B cell (primary cell): ENCODE results near the gene ZNF662. TPM values are rescaled to one million over a fixed set of nuclear protein-coding genes. Genes with fewer than 3 reads are reported as not detected.

Experiments used
- ATAC-seq: fragments of 200-7000 bp; cut with Tn5 transposase; one replicate; pipeline ENCODE4 v1.10.0; 2021; ENCODE audit warnings: low read depth, mild to moderate bottlenecking, moderate number of reproducible peaks, moderate library complexity
- CTCF ChIA-PET: fragments of 350-600 bp; sonication (Branson Sonifier 250); formaldehyde crosslinking; loops from one replicate; lab custom pipeline; 2021; ENCODE audit warnings: antibody characterized with exemption, inconsistent platforms; lab: Charles Lee
- POLR2A ChIA-PET: fragments of 350-600 bp; sonication (Branson Sonifier 250); formaldehyde crosslinking; loops from one replicate; lab custom pipeline; 2021; ENCODE audit warnings: antibody characterized with exemption; lab: Charles Lee
- DNase-seq: peaks from one replicate; pipeline ENCODE4 v3.0.0; 2013
- H2AFZ ChIP-seq: 2 replicates; pipeline ENCODE4 v1.6.1; 2012; ENCODE audit warnings: mild to moderate bottlenecking, low read depth, low read length; ENCODE audit not compliant: insufficient read depth, poor library complexity, severe bottlenecking
- H3K27ac ChIP-seq, 2 donors: 1 replicate in 1 of 2; 2 replicates in 1 of 2; pipeline ENCODE4 v1.5.1; 2012 to 2013; ENCODE audit warnings: low read length in 2 of 2, mild to moderate bottlenecking in 2 of 2, moderate library complexity in 1 of 2
- H3K27me3 ChIP-seq, 4 experiments: fragments of 200-600 bp in 1 of 4; sonication (generic) in 1 of 4; replicated peaks in 1 of 4; 1 replicate in 2 of 4; 2 replicates in 2 of 4; pipeline versions ENCODE4 v1.6.1 to v1.7.0; 2013 to 2016; ENCODE audit warnings: low read length in 3 of 4, mild to moderate bottlenecking in 2 of 4, mixed read lengths in 1 of 4, moderate library complexity in 1 of 4; ENCODE audit not compliant: insufficient read depth in 4 of 4, control insufficient read depth in 3 of 4; ENCODE audit errors: control extremely low read depth in 1 of 4
- H3K36me3 ChIP-seq, 2 experiments: replicated peaks in 1 of 2; 1 replicate in 1 of 2; 2 replicates in 1 of 2; pipeline versions ENCODE4 v1.6.1 to v1.7.1; 2013; ENCODE audit warnings: low read length in 1 of 2; ENCODE audit not compliant: insufficient read depth in 2 of 2, control insufficient read depth in 1 of 2; ENCODE audit errors: control extremely low read depth in 1 of 2, extremely low read depth in 1 of 2
- H3K4me1 ChIP-seq, 2 donors: fragments of 200-600 bp in 1 of 2; sonication (generic) in 1 of 2; 1 replicate in 1 of 2; 2 replicates in 1 of 2; pipeline versions ENCODE4 v1.5.1 to v1.6.1; 2013 to 2017; ENCODE audit warnings: low read length in 2 of 2; ENCODE audit not compliant: control insufficient read depth in 2 of 2, insufficient read depth in 2 of 2
- H3K4me2 ChIP-seq: replicated peaks from 2 replicates; pipeline ENCODE3; 2012; ENCODE audit warnings: mild to moderate bottlenecking, low read depth, low read length; ENCODE audit not compliant: poor library complexity, severe bottlenecking
- H3K4me3 ChIP-seq, 5 experiments: fragments of 200-600 bp in 1 of 5; sonication (generic) in 1 of 5; 1 replicate in 3 of 5; 2 replicates in 2 of 5; pipeline versions ENCODE4 v1.5.1 to v1.7.0; 2011 to 2016; ENCODE audit warnings: low read length in 4 of 5, mild to moderate bottlenecking in 4 of 5, low read depth in 2 of 5, control low read depth in 1 of 5, moderate library complexity in 1 of 5; ENCODE audit not compliant: insufficient read depth in 1 of 5; ENCODE audit errors: control extremely low read depth in 1 of 5, extremely low read depth in 1 of 5
- H3K79me2 ChIP-seq: fragments of 200-600 bp; sonication (generic); one replicate; pipeline ENCODE4 v1.6.0; 2016; ENCODE audit warnings: low read length; ENCODE audit not compliant: control insufficient read depth, insufficient read depth
- H3K9ac ChIP-seq: fragments of 200-600 bp; sonication (generic); 2 replicates; pipeline ENCODE4 v1.6.1; 2017; ENCODE audit warnings: mild to moderate bottlenecking, low read length, moderate library complexity
- H3K9me3 ChIP-seq, 3 donors: one replicate each; pipeline versions ENCODE4 v1.6.1 to v1.7.1; 2013; ENCODE audit warnings: low read length in 2 of 3; ENCODE audit not compliant: control insufficient read depth in 2 of 3, insufficient read depth in 1 of 3; ENCODE audit errors: control extremely low read depth in 1 of 3
- H4K20me1 ChIP-seq: 2 replicates; pipeline ENCODE4 v1.6.0; 2012; ENCODE audit warnings: mild to moderate bottlenecking, low read length; ENCODE audit not compliant: insufficient read depth, control insufficient read depth, poor library complexity, severe bottlenecking
- H3K27ac Mint-ChIP-seq: one replicate; pipeline ENCODE4 v1.8.0; 2021; ENCODE audit warnings: mixed read lengths
- H3K27me3 Mint-ChIP-seq: one replicate; pipeline ENCODE4 v1.8.0; 2021; ENCODE audit warnings: mixed read lengths
- H3K4me1 Mint-ChIP-seq: one replicate; pipeline ENCODE4 v1.8.0; 2021; ENCODE audit warnings: mixed read lengths
- H3K4me3 Mint-ChIP-seq: one replicate; pipeline ENCODE4 v1.8.0; 2021; ENCODE audit warnings: mixed read lengths
- H3K9me3 Mint-ChIP-seq: one replicate; pipeline ENCODE4 v1.8.0; 2022; ENCODE audit warnings: mixed read lengths; ENCODE audit not compliant: insufficient read depth
- EZH2 ChIP-seq: IDR thresholded peaks from 2 replicates; pipeline ENCODE4 v1.6.1; 2012; ENCODE audit warnings: borderline replicate concordance, low read depth, mild to moderate bottlenecking, moderate library complexity, low read length; ENCODE audit not compliant: insufficient read depth, poor library complexity, severe bottlenecking
- WGBS: methylation state at CpG from one replicate; pipeline ENCODE4 v1.1.5; 2013; ENCODE audit warnings: missing lambda C conversion rate; ENCODE audit not compliant: insufficient coverage; 5-methylcytosine and 5-hydroxymethylcytosine counted together
- intact Hi-C: fragments of 100-400 bp; cut with micrococcal nuclease; formaldehyde crosslinking; loops from one replicate; pipeline ENCODE4 v1.10.0; 2022
- polyA plus RNA-seq: library from polyadenylated mRNA; depleted of rRNA; stranded (reverse); fragments of >200 nt; gene quantifications from 2 replicates; pipeline ENCODE4 v1.2.3, GENCODE V29; 2012
- total RNA-seq, 2 donors: library from RNA; stranded (reverse); fragments of 120-200 nt in 1 of 2; gene quantifications; 1 replicate in 1 of 2; 2 replicates in 1 of 2; pipeline versions ENCODE4 v1.2.3 to v1.2.4, GENCODE V29; 2013 to 2022
- TF ChIP-seq, protein P1 (sequence below): fragments of 200-600 bp; IDR thresholded peaks from one replicate; pipeline ENCODE4 v1.8.0; 2022; ENCODE audit warnings: antibody characterized with exemption, mild to moderate bottlenecking

The ZNF662 gene
- total and polyA plus RNA-seq, 2 donors (not counting 1 experiment from before 2014, with no cell fraction given) = 0.12 to 0.42 TPM

- no peak for TF ChIP-seq EZH2
- TF ChIP-seq, protein P1, sequence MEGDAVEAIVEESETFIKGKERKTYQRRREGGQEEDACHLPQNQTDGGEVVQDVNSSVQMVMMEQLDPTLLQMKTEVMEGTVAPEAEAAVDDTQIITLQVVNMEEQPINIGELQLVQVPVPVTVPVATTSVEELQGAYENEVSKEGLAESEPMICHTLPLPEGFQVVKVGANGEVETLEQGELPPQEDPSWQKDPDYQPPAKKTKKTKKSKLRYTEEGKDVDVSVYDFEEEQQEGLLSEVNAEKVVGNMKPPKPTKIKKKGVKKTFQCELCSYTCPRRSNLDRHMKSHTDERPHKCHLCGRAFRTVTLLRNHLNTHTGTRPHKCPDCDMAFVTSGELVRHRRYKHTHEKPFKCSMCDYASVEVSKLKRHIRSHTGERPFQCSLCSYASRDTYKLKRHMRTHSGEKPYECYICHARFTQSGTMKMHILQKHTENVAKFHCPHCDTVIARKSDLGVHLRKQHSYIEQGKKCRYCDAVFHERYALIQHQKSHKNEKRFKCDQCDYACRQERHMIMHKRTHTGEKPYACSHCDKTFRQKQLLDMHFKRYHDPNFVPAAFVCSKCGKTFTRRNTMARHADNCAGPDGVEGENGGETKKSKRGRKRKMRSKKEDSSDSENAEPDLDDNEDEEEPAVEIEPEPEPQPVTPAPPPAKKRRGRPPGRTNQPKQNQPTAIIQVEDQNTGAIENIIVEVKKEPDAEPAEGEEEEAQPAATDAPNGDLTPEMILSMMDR = no peak
- DNase-seq (no peak), ATAC-seq (no peak)
- H3K36me3 ChIP-seq = no peaks in the 10 kb centered on the region
- H3K9me3 Mint-ChIP-seq = peaks cover 4% of the 10 kb centered on the region
- H3K79me2 ChIP-seq = no peaks in the 10 kb centered on the region
- ChIA-PET POLR2A (no interaction called here), CTCF (no interaction called here)
- H3K9me3 ChIP-seq = peaks cover 0 to 3% (median 0%) of the 10 kb centered on the region in 3 donors
- no peak overlapping the region for H3K4me3 ChIP-seq
- H3K27ac Mint-ChIP-seq = no peak overlapping the region
- no peak overlapping the region for H3K27ac ChIP-seq
- no peak overlapping the region for H3K9ac ChIP-seq
- peaks cover 0 to 16% (median 3%) of the 10 kb centered on the region in 4 experiments for H3K27me3 ChIP-seq
- H4K20me1 ChIP-seq = no peaks in the 10 kb centered on the region
- no peak overlapping the region for H3K4me3 Mint-ChIP-seq
- H3K4me2 ChIP-seq = no peak overlapping the region
- H3K4me1 Mint-ChIP-seq = no peaks in the 10 kb centered on the region
- H3K27me3 Mint-ChIP-seq = peaks cover 35% of the 10 kb centered on the region
- H2AFZ ChIP-seq = no peak overlapping the region
- intact Hi-C loops = no loop called here
- H3K4me1 ChIP-seq = no peaks in the 10 kb centered on the region
Observed at GRCh38 chr3:42898896-42899675, 6.9 kb upstream of the ZNF662 start.

DNA sequence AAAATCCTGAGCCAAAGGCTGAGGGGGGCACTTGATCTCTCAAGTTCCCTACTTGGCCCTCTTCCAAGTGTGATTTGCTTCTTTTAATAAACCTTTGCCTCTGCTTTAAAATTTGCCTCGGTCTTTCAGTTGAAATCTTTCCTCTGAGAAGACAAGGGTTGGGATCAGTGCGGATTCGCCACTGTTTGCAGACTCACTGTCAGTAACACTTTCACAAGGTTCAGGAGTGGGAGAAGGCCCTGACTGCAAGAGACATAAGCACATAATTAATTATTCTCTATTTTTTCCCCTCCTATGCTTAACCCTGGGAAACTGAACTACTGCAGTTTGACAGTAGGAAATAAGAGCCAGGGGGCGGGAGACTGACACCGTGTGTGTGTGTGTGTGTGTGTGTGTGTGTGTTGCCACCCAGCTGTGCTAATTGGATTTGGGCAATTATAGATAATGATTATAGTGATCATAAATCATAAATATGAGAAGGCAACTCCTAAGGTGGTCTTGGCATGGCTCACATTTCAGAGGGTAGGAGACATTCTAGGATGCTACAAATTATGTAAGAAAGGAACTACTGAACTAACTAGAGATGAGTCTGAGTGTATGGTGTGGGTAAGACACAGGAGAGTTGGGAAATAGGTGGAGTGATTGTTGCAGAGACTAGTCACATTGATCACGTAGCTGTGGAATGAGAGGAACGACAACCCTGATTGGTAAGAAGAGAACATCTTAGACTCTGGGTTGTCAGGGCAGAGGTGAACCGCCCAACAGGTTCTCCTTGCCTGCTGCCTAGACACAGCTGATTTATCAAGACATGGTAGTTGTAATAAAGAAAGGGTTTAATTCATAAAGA, 5.5 kb upstream of the ZNF662 start:
- H3K9ac ChIP-seq = no peak overlapping the region
- H3K27me3 ChIP-seq = peaks cover 0 to 25% (median 6%) of the 10 kb centered on the region in 4 experiments
- no peak overlapping the region for H3K27ac Mint-ChIP-seq
- 97% methylated on average over 6 of the region's 8 CpGs for WGBS
- no peaks in the 10 kb centered on the region for H4K20me1 ChIP-seq
- H3K4me3 ChIP-seq = no peak overlapping the region
- H3K4me3 Mint-ChIP-seq = no peak overlapping the region
- peaks cover 40% of the 10 kb centered on the region for H3K27me3 Mint-ChIP-seq
- POLR2A ChIA-PET = no interaction called here
- no peaks in the 10 kb centered on the region for H3K4me1 Mint-ChIP-seq
- no peak for TF ChIP-seq EZH2
- TF ChIP-seq, protein P1 = no peak
- CTCF ChIA-PET = no interaction called here
- H3K4me1 ChIP-seq = no peaks in the 10 kb centered on the region
- H2AFZ ChIP-seq = no peak overlapping the region
- H3K27ac ChIP-seq = no peak overlapping the region
- peaks cover 0 to 3% (median 0%) of the 10 kb centered on the region in 3 donors for H3K9me3 ChIP-seq
- no peaks in the 10 kb centered on the region for H3K79me2 ChIP-seq
- peaks cover 6% of the 10 kb centered on the region for H3K9me3 Mint-ChIP-seq
- ATAC-seq (no peak), DNase-seq (no peak)
- no peak overlapping the region for H3K4me2 ChIP-seq
- H3K36me3 ChIP-seq = no peaks in the 10 kb centered on the region
- intact Hi-C loops = no loop called here
